GM23338 (cell line): Measurements from ENCODE around the gene ZNF334. TPM values are rescaled to one million over a fixed set of nuclear protein-coding genes. Genes with fewer than 3 reads are reported as not detected.

Experiments
- ATAC-seq: fragments of 200-7000 bp; cut with Tn5 transposase; 3 replicates; pipeline ENCODE4 v1.9.1; 2020
- DNase-seq: peaks from one replicate; pipeline ENCODE4 v3.0.0-alpha.2; 2015; ENCODE audit warnings: low spot score
- H2AFZ ChIP-seq: fragments of 200-600 bp; sonication (generic); 2 replicates; pipeline ENCODE4 v1.8.0; 2016; ENCODE audit warnings: antibody characterized with exemption, mild to moderate bottlenecking, moderate library complexity
- H3F3A ChIP-seq: fragments of 200-600 bp; sonication (generic); replicated peaks from 2 replicates; pipeline ENCODE4 v1.8.0; 2017; ENCODE audit warnings: antibody characterized with exemption, mixed run types, low read depth
- H3K27ac ChIP-seq: fragments of 200-600 bp; sonication (generic); 2 replicates; pipeline ENCODE4 v1.6.1; 2016; ENCODE audit warnings: low read depth
- H3K27me3 ChIP-seq: fragments of 200-600 bp; sonication (generic); 2 replicates; pipeline ENCODE4 v1.8.0; 2016; ENCODE audit warnings: mild to moderate bottlenecking, mixed run types, moderate library complexity; ENCODE audit not compliant: insufficient read depth
- H3K36me3 ChIP-seq: fragments of 200-600 bp; sonication (generic); 2 replicates; pipeline ENCODE4 v1.8.0; 2016; ENCODE audit warnings: mild to moderate bottlenecking; ENCODE audit not compliant: insufficient read depth
- H3K4me1 ChIP-seq: fragments of 200-600 bp; sonication (generic); 2 replicates; pipeline ENCODE4 v1.8.0; 2016; ENCODE audit warnings: mild to moderate bottlenecking, moderate library complexity; ENCODE audit not compliant: insufficient read depth
- H3K4me2 ChIP-seq: fragments of 200-600 bp; sonication (generic); 2 replicates; pipeline ENCODE4 v1.7.1; 2017; ENCODE audit warnings: mixed run types
- H3K4me3 ChIP-seq: fragments of 200-600 bp; sonication (generic); 2 replicates; pipeline ENCODE4 v1.6.1; 2016; ENCODE audit warnings: mixed run types
- H3K79me2 ChIP-seq: fragments of 200-600 bp; sonication (generic); replicated peaks from 2 replicates; pipeline ENCODE4 v1.8.0; 2017; ENCODE audit warnings: mild to moderate bottlenecking; ENCODE audit not compliant: insufficient read depth
- H3K9me2 ChIP-seq: fragments of 200-600 bp; sonication (generic); 2 replicates; pipeline ENCODE4 v1.8.0; 2017; ENCODE audit not compliant: insufficient read depth
- H4K20me1 ChIP-seq: fragments of 200-600 bp; sonication (generic); replicated peaks from 2 replicates; pipeline ENCODE4 v1.8.0; 2017; ENCODE audit warnings: mild to moderate bottlenecking; ENCODE audit not compliant: insufficient read depth
- H3K27ac Mint-ChIP-seq: 2 replicates; pipeline ENCODE4 v1.8.0; 2020; ENCODE audit warnings: inconsistent platforms, mild to moderate bottlenecking, moderate library complexity, mixed read lengths
- H3K27me3 Mint-ChIP-seq: 3 replicates; pipeline ENCODE4 v1.8.0; 2022; ENCODE audit warnings: low read depth, mild to moderate bottlenecking, moderate library complexity, mixed read lengths, inconsistent platforms; ENCODE audit not compliant: insufficient read depth, poor library complexity
- H3K36me3 Mint-ChIP-seq: 3 replicates; pipeline ENCODE4 v1.8.0; 2021; ENCODE audit warnings: low read depth, mild to moderate bottlenecking, inconsistent platforms, moderate library complexity, mixed read lengths
- H3K4me1 Mint-ChIP-seq: 3 replicates; pipeline ENCODE4 v1.8.0; 2020; ENCODE audit warnings: mild to moderate bottlenecking, inconsistent platforms, mixed read lengths
- H3K4me3 Mint-ChIP-seq: 3 replicates; pipeline ENCODE4 v1.8.0; 2021; ENCODE audit warnings: moderate library complexity, mild to moderate bottlenecking, inconsistent platforms, mixed read lengths
- H3K9me3 Mint-ChIP-seq: 3 replicates; pipeline ENCODE4 v1.8.0; 2020; ENCODE audit warnings: moderate library complexity, mild to moderate bottlenecking, inconsistent platforms, mixed read lengths
- EZH2 ChIP-seq: fragments of 200-600 bp; sonication (generic); IDR thresholded peaks from one replicate; pipeline ENCODE4 v1.8.0; 2017; ENCODE audit warnings: antibody characterized with exemption, mild to moderate bottlenecking, low read depth; ENCODE audit not compliant: unreplicated experiment
- JUNB ChIP-seq: IDR thresholded peaks from one replicate; pipeline ENCODE4 v1.6.1; 2016; ENCODE audit warnings: antibody characterized with exemption; ENCODE audit not compliant: unreplicated experiment
- POLR2AphosphoS5 ChIP-seq: IDR thresholded peaks from 2 replicates; pipeline ENCODE4 v1.6.1; 2016; ENCODE audit warnings: antibody characterized with exemption, low read depth
- STAT1 ChIP-seq: IDR thresholded peaks from one replicate; pipeline ENCODE4 v1.6.1; 2016; ENCODE audit warnings: antibody characterized with exemption; ENCODE audit not compliant: unreplicated experiment
- ZNF331 ChIP-seq: fragments of 250-450 bp; sonication (Bioruptor Pico); IDR thresholded peaks from 2 replicates; pipeline ENCODE4 v1.5.0; 2020; ENCODE audit warnings: low read depth, mild to moderate bottlenecking, moderate library complexity
- polyA plus RNA-seq: library from polyadenylated mRNA; unstranded; fragments of >200 nt; fragmentation: Nextera tagmentation; extraction: Ambion mirVana; gene quantifications from 2 replicates; pipeline ENCODE4 v1.2.1, GENCODE V29; 2016
- total RNA-seq: library from RNA; depleted of rRNA; stranded (reverse); fragments of >200 nt; shearing (Covaris generic); gene quantifications from 2 replicates; pipeline ENCODE4 v1.2.3, GENCODE V29; 2014
- TF ChIP-seq, protein P1 (sequence below): fragments of 250-450 bp; sonication (Bioruptor Pico); IDR thresholded peaks from 2 replicates; pipeline ENCODE4 v1.5.0; 2020; ENCODE audit warnings: mild to moderate bottlenecking, moderate library complexity
- TF ChIP-seq, protein P2 (sequence below): IDR thresholded peaks from one replicate; pipeline ENCODE4 v1.6.1; 2018; ENCODE audit warnings: antibody characterized with exemption; ENCODE audit not compliant: unreplicated experiment

Gene ZNF334
- total and polyA plus RNA-seq, 2 experiments from 2014 or later, result 12.4 to 19.1 TPM

DNA sequence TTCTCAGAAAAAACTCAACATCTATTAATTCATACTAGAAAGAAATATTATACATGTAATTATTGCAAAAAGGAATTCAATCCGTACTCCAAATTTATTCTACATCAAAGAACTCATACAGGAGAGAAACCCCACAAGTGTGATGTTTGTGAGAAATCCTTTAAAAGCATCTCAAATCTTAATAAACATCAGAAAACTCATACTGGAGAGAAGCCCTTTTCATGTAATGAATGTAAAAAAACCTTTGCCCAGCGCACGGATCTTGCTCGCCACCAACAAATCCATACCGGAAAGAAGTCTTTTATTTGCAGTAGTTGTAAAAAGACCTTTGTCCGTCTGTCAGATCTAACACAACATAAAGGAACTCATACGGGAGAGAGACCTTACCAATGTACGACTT, 22.0 kb downstream of the ZNF334 start:
- H3K27ac Mint-ChIP-seq, result no peak overlapping the region
- H3F3A ChIP-seq, result no peaks in the 10 kb centered on the region
- no peaks in the 10 kb centered on the region for H3K79me2 ChIP-seq
- ATAC-seq (no peak), DNase-seq (no peak)
- H3K4me1 ChIP-seq, result no peaks in the 10 kb centered on the region; the same call in 1 of the 2 replicates
- H3K9me3 Mint-ChIP-seq, result peaks cover 2% of the 10 kb centered on the region; the same call in 1 of the 3 replicates
- H3K36me3 Mint-ChIP-seq, result peaks cover 14% of the 10 kb centered on the region
- H3K4me3 ChIP-seq, result no peak overlapping the region
- peaks cover 6% of the 10 kb centered on the region; the same call in 2 of the 3 replicates for H3K4me1 Mint-ChIP-seq
- TF ChIP-seq, protein P1, sequence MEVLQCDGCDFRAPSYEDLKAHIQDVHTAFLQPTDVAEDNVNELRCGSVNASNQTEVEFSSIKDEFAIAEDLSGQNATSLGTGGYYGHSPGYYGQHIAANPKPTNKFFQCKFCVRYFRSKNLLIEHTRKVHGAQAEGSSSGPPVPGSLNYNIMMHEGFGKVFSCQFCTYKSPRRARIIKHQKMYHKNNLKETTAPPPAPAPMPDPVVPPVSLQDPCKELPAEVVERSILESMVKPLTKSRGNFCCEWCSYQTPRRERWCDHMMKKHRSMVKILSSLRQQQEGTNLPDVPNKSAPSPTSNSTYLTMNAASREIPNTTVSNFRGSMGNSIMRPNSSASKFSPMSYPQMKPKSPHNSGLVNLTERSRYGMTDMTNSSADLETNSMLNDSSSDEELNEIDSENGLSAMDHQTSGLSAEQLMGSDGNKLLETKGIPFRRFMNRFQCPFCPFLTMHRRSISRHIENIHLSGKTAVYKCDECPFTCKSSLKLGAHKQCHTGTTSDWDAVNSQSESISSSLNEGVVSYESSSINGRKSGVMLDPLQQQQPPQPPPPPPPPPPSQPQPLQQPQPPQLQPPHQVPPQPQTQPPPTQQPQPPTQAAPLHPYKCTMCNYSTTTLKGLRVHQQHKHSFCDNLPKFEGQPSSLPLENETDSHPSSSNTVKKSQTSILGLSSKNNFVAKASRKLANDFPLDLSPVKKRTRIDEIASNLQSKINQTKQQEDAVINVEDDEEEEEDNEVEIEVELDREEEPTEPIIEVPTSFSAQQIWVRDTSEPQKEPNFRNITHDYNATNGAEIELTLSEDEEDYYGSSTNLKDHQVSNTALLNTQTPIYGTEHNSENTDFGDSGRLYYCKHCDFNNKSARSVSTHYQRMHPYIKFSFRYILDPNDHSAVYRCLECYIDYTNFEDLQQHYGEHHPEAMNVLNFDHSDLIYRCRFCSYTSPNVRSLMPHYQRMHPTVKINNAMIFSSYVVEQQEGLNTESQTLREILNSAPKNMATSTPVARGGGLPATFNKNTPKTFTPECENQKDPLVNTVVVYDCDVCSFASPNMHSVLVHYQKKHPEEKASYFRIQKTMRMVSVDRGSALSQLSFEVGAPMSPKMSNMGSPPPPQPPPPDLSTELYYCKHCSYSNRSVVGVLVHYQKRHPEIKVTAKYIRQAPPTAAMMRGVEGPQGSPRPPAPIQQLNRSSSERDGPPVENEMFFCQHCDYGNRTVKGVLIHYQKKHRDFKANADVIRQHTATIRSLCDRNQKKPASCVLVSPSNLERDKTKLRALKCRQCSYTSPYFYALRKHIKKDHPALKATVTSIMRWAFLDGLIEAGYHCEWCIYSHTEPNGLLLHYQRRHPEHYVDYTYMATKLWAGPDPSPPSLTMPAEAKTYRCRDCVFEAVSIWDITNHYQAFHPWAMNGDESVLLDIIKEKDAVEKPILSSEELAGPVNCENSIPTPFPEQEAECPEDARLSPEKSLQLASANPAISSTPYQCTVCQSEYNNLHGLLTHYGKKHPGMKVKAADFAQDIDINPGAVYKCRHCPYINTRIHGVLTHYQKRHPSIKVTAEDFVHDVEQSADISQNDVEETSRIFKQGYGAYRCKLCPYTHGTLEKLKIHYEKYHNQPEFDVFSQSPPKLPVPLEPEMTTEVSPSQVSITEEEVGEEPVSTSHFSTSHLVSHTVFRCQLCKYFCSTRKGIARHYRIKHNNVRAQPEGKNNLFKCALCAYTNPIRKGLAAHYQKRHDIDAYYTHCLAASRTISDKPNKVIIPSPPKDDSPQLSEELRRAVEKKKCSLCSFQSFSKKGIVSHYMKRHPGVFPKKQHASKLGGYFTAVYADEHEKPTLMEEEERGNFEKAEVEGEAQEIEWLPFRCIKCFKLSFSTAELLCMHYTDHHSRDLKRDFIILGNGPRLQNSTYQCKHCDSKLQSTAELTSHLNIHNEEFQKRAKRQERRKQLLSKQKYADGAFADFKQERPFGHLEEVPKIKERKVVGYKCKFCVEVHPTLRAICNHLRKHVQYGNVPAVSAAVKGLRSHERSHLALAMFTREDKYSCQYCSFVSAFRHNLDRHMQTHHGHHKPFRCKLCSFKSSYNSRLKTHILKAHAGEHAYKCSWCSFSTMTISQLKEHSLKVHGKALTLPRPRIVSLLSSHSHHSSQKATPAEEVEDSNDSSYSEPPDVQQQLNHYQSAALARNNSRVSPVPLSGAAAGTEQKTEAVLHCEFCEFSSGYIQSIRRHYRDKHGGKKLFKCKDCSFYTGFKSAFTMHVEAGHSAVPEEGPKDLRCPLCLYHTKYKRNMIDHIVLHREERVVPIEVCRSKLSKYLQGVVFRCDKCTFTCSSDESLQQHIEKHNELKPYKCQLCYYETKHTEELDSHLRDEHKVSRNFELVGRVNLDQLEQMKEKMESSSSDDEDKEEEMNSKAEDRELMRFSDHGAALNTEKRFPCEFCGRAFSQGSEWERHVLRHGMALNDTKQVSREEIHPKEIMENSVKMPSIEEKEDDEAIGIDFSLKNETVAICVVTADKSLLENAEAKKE (CRISPR knock-in tag), result no peak
- TF ChIP-seq ZNF331 (no peak), POLR2AphosphoS5 (no peak), JUNB (no peak), EZH2 (no peak), STAT1 (no peak)
- TF ChIP-seq, protein P2, sequence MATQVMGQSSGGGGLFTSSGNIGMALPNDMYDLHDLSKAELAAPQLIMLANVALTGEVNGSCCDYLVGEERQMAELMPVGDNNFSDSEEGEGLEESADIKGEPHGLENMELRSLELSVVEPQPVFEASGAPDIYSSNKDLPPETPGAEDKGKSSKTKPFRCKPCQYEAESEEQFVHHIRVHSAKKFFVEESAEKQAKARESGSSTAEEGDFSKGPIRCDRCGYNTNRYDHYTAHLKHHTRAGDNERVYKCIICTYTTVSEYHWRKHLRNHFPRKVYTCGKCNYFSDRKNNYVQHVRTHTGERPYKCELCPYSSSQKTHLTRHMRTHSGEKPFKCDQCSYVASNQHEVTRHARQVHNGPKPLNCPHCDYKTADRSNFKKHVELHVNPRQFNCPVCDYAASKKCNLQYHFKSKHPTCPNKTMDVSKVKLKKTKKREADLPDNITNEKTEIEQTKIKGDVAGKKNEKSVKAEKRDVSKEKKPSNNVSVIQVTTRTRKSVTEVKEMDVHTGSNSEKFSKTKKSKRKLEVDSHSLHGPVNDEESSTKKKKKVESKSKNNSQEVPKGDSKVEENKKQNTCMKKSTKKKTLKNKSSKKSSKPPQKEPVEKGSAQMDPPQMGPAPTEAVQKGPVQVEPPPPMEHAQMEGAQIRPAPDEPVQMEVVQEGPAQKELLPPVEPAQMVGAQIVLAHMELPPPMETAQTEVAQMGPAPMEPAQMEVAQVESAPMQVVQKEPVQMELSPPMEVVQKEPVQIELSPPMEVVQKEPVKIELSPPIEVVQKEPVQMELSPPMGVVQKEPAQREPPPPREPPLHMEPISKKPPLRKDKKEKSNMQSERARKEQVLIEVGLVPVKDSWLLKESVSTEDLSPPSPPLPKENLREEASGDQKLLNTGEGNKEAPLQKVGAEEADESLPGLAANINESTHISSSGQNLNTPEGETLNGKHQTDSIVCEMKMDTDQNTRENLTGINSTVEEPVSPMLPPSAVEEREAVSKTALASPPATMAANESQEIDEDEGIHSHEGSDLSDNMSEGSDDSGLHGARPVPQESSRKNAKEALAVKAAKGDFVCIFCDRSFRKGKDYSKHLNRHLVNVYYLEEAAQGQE, result no peak
- no peak overlapping the region for H3K4me3 Mint-ChIP-seq
- no peaks in the 10 kb centered on the region for H4K20me1 ChIP-seq
- peaks cover 2% of the 10 kb centered on the region for H3K27me3 Mint-ChIP-seq
- H3K4me2 ChIP-seq, result no peak overlapping the region
- H3K36me3 ChIP-seq, result no peaks in the 10 kb centered on the region
- H3K27ac ChIP-seq, result no peak overlapping the region
- H3K27me3 ChIP-seq, result no peaks in the 10 kb centered on the region
- no peak overlapping the region for H2AFZ ChIP-seq
- no peaks in the 10 kb centered on the region for H3K9me2 ChIP-seq
